ENCODE results near the gene PRR13. TPM values are rescaled to one million over a fixed set of nuclear protein-coding genes. Genes with fewer than 3 reads are reported as not detected.

The PRR13 gene
- polyA plus RNA-seq, 4 donors = 507 to 1,038 (median 704) TPM

DNA sequence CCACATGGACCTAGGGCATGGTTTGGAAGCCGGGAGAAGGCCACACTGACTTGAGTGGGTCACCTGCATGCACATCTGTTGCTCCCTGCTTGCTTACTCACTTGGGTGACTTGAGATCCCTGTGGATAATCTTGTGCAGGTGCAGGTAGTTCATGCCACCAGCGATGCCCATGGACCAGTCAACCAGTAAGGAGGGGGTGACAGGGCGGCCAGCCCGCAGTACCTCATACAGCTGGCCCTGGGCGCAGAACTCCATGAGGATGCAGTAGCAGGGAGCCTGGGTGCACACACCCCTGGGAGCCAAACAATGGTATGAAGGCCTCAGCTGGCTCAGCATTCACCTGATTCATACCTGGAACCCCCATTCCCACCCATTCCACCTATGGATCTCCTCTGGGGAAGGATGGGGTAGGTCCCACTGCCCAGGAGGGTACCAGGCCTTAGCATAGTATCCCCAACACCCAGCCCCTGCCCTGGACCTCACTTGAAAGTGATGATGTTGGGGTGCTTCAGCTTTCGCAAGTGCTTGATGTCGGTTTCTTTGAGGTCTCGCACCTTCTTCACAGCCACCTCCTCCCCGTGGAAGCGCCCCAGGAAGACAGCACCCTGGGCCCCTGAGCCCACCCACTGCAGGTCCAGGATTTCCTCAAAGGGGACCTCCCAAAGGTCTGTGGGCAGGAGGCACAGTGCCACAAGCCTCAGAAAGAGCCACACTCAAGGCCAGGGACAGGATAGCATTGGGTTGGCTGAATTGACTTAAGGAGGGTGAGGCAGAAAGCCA lies 44.6 kb downstream of the PRR13 start:
- peaks cover 0 to 62% (median 5%) of the 10 kb centered on the region in 3 donors for H3K36me3 ChIP-seq (ENCODE audit: control insufficient read depth in 3 of 3, insufficient read depth in 2 of 3, low read depth in 1 of 3, low read length in 3 of 3)
- no peaks in the 10 kb centered on the region for H3K27me3 ChIP-seq (ENCODE audit: control insufficient read depth in 3 of 3, insufficient read depth in 3 of 3, low read length in 3 of 3)
- 93 to 97% (median 94%) methylated on average over 10 of the region's 10 CpGs for WGBS, 3 donors
- no peak overlapping the region for H3K27ac ChIP-seq (ENCODE audit: low read depth in 1 of 3, low read length in 2 of 3)
- no peak for DNase-seq
- H3K4me3 ChIP-seq (ENCODE audit: low read depth in 1 of 3, low read length in 3 of 3) = no peak overlapping the region
- H3K9me3 ChIP-seq (ENCODE audit: control insufficient read depth in 2 of 2, insufficient read depth in 1 of 2, low read depth in 1 of 2, low read length in 1 of 2) = no peaks in the 10 kb centered on the region
- FAIRE-seq = no peak
- peaks cover 0 to 15% (median 4%) of the 10 kb centered on the region in 3 donors for H3K4me1 ChIP-seq (ENCODE audit: control insufficient read depth in 3 of 3, insufficient read depth in 2 of 3, low read depth in 1 of 3, low read length in 2 of 3)

DNA sequence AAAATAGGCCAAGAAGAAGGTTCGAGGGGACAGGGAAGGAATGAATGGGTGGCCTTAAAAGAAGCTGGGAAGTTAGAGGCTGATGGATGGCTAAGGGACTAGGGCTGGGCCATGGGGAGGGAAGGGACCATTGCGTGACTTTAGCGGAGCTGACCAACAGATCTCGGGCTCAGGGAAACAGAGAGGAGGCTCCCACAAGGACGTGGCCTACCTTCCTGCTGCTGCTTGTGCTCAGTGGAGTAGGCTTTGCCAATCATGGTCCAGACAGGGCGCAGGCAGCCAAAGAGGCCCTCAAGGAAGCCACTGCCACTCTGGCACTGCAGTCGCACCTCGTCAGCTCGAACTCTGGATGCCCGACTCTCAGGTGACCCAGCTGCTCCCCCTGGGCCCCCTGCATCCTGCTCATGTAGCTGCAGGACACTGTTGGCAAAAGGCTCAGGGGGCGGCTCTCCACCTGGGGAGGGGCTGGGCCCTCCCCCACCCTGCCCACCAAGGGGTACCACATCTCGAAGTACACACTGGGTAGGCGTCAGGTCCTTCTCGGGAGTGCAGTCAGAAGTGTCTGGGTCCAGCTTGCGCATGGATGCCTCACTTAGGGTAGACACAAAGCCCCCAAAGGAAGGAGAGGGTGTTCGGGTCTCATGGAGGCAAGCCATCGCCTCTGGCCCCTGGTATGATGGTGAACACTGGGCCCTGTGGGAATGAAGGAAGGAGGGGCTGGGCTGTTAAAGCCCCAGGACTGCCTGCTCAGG lies 45.4 kb downstream of the PRR13 start:
- 87 to 88% (median 88%) methylated on average over 15 to 17 of the region's 17 CpGs for WGBS, 3 donors
- peaks cover 0 to 54% (median 2%) of the 10 kb centered on the region in 3 donors for H3K36me3 ChIP-seq (ENCODE audit: control insufficient read depth in 3 of 3, insufficient read depth in 2 of 3, low read depth in 1 of 3, low read length in 3 of 3)
- H3K4me3 ChIP-seq (ENCODE audit: low read depth in 1 of 3, low read length in 3 of 3) = no peak overlapping the region
- H3K27me3 ChIP-seq (ENCODE audit: control insufficient read depth in 3 of 3, insufficient read depth in 3 of 3, low read length in 3 of 3) = no peaks in the 10 kb centered on the region
- H3K27ac ChIP-seq (ENCODE audit: low read depth in 1 of 3, low read length in 2 of 3) = no peak overlapping the region
- no peaks in the 10 kb centered on the region for H3K9me3 ChIP-seq (ENCODE audit: control insufficient read depth in 2 of 2, insufficient read depth in 1 of 2, low read depth in 1 of 2, low read length in 1 of 2)
- DNase-seq = no peak
- no peak for FAIRE-seq
- H3K4me1 ChIP-seq (ENCODE audit: control insufficient read depth in 3 of 3, insufficient read depth in 2 of 3, low read depth in 1 of 3, low read length in 2 of 3) = peaks cover 0 to 15% (median 4%) of the 10 kb centered on the region in 3 donors

DNA sequence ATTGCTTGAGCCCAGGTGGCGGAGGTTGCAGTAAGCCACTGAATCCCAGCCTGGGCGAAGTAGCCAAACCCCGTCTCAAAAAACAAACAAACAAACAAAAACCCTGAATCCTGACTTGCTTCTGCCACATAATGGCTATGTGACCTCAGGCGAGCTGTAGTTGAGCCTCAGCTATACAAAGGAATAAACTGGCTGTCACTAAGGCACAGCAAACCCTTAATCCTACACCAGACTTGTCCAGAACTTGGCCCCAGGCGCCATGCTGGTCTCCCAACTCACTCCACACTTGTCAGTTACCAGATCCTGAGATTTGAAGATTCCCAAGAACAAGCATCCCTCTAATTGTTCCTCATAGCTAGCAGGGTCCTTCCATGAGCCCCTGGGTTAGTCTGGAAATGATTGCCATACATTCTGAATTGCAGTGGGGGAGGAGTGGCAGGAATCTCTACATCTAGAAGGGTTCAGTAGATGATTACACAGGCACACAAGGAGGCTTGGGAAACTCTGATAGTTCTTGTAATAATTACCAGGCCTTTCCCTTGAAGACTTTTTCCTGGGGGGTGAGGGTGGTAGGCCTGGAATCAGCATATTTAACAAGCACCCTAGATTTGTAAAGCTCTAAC lies 47.8 kb downstream of the PRR13 start:
- Histone ChIP-seq H3K4me1 (ENCODE audit: control insufficient read depth in 3 of 3, insufficient read depth in 2 of 3, low read depth in 1 of 3, low read length in 2 of 3) (peaks cover 2 to 21% (median 3%) of the 10 kb centered on the region in 3 donors), H3K27ac (ENCODE audit: low read depth in 1 of 3, low read length in 2 of 3) (no peak overlapping the region), H3K27me3 (ENCODE audit: control insufficient read depth in 3 of 3, insufficient read depth in 3 of 3, low read length in 3 of 3) (no peaks in the 10 kb centered on the region), H3K4me3 (ENCODE audit: low read depth in 1 of 3, low read length in 3 of 3) (no peak overlapping the region), H3K36me3 (ENCODE audit: control insufficient read depth in 3 of 3, insufficient read depth in 2 of 3, low read depth in 1 of 3, low read length in 3 of 3) (peaks cover 0 to 34% (median 2%) of the 10 kb centered on the region in 3 donors), H3K9me3 (ENCODE audit: control insufficient read depth in 2 of 2, insufficient read depth in 1 of 2, low read depth in 1 of 2, low read length in 1 of 2) (no peaks in the 10 kb centered on the region)
- FAIRE-seq = no peak
- WGBS, 3 donors = 95 to 97% (median 96%) methylated on average over 5 of the region's 5 CpGs
- DNase-seq = no peak

DNA sequence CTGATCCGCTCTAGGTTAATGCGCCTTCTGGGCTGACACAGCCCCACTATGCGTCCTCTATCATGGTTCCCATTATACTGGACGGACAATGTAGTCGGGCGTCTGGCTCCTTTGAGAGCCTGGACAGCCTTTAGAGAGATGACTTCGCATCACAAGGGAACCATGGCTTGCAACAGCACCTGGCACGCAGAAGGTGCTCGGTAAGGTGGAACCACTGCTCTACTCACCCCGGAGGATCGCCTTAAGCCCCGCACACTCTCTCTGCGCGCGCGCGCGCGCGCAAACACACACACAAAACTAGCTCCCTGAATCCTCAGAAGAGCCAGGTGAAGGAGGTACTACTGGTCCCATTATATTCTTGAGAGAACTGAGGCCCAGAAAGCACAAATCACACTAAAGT lies 50.7 kb downstream of the PRR13 start:
- H3K9me3 ChIP-seq (ENCODE audit: control insufficient read depth in 2 of 2, insufficient read depth in 1 of 2, low read depth in 1 of 2, low read length in 1 of 2) = no peaks in the 10 kb centered on the region
- FAIRE-seq (no peak), DNase-seq (no peak)
- peak overlapping the region in 2 of 3 donors; percentile 26 to 84 for H3K27ac ChIP-seq (ENCODE audit: low read depth in 1 of 3, low read length in 2 of 3)
- peaks cover 0 to 9% (median 0%) of the 10 kb centered on the region in 3 donors for H3K36me3 ChIP-seq (ENCODE audit: control insufficient read depth in 3 of 3, insufficient read depth in 2 of 3, low read depth in 1 of 3, low read length in 3 of 3)
- peaks cover 2 to 33% (median 3%) of the 10 kb centered on the region in 3 donors for H3K4me1 ChIP-seq (ENCODE audit: control insufficient read depth in 3 of 3, insufficient read depth in 2 of 3, low read depth in 1 of 3, low read length in 2 of 3)
- H3K4me3 ChIP-seq (ENCODE audit: low read depth in 1 of 3, low read length in 3 of 3) = peak overlapping the region in 1 of 3 donors; percentile 75
- WGBS, 3 donors = 58 to 81% (median 80%) methylated on average over 20 of the region's 20 CpGs
- H3K27me3 ChIP-seq (ENCODE audit: control insufficient read depth in 3 of 3, insufficient read depth in 3 of 3, low read length in 3 of 3) = no peaks in the 10 kb centered on the region

DNA sequence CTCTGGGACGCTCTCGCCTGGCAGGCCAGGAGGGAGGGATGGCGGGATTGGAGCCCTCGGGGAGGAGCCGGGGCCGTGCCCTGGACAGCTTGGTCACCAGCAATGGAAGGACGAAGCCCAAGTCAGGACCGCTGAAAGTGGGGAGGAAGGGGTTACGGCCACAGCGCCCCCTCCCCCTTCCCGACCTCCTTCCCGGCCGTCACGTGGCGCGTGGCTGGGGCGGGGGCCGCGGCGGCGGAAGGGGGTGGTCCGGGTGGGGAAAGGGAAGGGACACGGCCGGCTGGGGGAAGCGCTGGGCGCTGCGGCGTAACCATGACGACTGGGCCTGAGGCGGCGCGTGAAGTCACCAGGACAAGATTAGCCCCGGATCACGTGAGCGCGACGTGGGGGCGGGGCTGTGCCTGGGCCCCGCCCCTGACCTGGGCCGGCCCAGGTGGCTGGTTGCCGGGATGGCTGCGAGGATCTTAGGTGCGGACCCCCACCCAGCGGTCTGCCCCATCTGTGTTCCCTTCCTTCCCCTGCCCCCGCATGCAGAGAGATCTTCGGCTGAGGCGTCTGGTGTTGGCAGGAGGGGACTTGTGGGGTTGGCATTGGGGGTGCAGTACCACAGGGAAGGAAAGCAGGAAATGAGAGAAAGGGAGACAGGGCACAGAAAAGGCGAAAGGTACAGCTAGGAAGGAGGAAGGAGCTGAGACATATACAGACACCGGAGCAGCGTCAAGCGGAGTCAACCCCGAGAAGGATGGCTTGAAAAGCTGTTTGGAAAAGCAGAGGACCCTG lies 51.5 kb downstream of the PRR13 start:
- WGBS, 3 donors = 1 to 2% (median 1%) methylated on average over 35 to 52 of the region's 52 CpGs
- peak overlapping the region; percentile 25 to 75 (median 58) for H3K4me3 ChIP-seq (ENCODE audit: low read depth in 1 of 3, low read length in 3 of 3)
- peaks cover 2 to 33% (median 3%) of the 10 kb centered on the region in 3 donors for H3K4me1 ChIP-seq (ENCODE audit: control insufficient read depth in 3 of 3, insufficient read depth in 2 of 3, low read depth in 1 of 3, low read length in 2 of 3)
- DNase-seq (peak; percentile 88 to 96), FAIRE-seq (no peak)
- H3K27me3 ChIP-seq (ENCODE audit: control insufficient read depth in 3 of 3, insufficient read depth in 3 of 3, low read length in 3 of 3) = no peaks in the 10 kb centered on the region
- H3K9me3 ChIP-seq (ENCODE audit: control insufficient read depth in 2 of 2, insufficient read depth in 1 of 2, low read depth in 1 of 2, low read length in 1 of 2) = no peaks in the 10 kb centered on the region
- peaks cover 0 to 2% (median 0%) of the 10 kb centered on the region in 3 donors for H3K36me3 ChIP-seq (ENCODE audit: control insufficient read depth in 3 of 3, insufficient read depth in 2 of 3, low read depth in 1 of 3, low read length in 3 of 3)
- H3K27ac ChIP-seq (ENCODE audit: low read depth in 1 of 3, low read length in 2 of 3) = peak overlapping the region; percentile 65 to 84 (median 72)

DNA sequence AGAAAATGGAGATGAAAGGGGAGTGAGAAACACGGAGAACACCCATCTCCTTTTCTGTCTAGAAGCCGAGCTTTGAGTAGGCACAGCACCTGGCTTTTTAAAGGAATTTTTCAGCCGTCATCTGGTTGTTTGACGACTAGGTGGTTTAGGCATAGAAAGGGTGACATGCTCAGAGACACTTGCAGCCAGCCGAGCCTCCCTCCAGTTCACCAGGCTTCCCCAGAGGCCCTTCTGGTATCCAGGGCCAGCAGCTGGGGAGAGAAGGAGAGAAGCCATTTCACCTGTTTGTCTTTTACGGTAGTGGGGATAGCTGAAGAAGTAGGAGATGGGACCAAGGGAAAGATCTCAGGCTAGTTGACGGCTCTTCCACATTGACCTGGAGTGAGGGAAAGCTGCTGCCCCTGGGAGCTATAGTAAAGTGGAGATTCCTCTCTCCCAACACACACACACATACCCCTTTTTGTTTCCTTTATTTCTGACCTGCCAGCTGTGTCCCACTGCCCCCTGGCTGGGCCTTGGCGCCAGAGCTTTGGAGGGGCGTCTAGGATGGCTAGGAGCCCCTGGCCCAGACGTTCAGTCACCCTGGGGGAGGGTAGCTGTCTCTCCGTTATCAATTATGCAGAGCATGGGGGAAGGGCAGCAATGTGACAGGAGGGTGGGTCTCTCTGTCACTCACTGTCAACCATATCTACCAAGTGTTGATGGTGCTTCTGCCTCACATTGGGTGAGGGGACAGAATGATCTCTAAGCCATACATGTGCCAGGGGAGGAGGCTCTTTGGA lies 52.3 kb downstream of the PRR13 start:
- Histone ChIP-seq H3K4me1 (ENCODE audit: control insufficient read depth in 3 of 3, insufficient read depth in 2 of 3, low read depth in 1 of 3, low read length in 2 of 3) (peaks cover 2 to 37% (median 3%) of the 10 kb centered on the region in 3 donors), H3K27me3 (ENCODE audit: control insufficient read depth in 3 of 3, insufficient read depth in 3 of 3, low read length in 3 of 3) (peaks cover 0 to 3% (median 0%) of the 10 kb centered on the region in 3 donors), H3K27ac (ENCODE audit: low read depth in 1 of 3, low read length in 2 of 3) (peak overlapping the region; percentile 65 to 84 (median 72)), H3K4me3 (ENCODE audit: low read depth in 1 of 3, low read length in 3 of 3) (peak overlapping the region in 2 of 3 donors; percentile 58 to 75), H3K9me3 (ENCODE audit: control insufficient read depth in 2 of 2, insufficient read depth in 1 of 2, low read depth in 1 of 2, low read length in 1 of 2) (no peaks in the 10 kb centered on the region), H3K36me3 (ENCODE audit: control insufficient read depth in 3 of 3, insufficient read depth in 2 of 3, low read depth in 1 of 3, low read length in 3 of 3) (no peaks in the 10 kb centered on the region)
- DNase-seq (no peak), FAIRE-seq (no peak)
- 28 to 37% (median 32%) methylated on average over 11 of the region's 11 CpGs for WGBS, 3 donors
